D721Med (cell line): ENCODE measurements around the gene PLPP3.

Experiments
- DNase-seq: peaks from one replicate; pipeline ENCODE4 v3.0.0; 2011; ENCODE audit warnings: low spot score; ENCODE audit not compliant: insufficient read length
- FAIRE-seq: peaks from 2 replicates; lab custom pipeline; 2011; peaks lifted over from hg19 to GRCh38; lab: Jason Lieb, UNC
- TF ChIP-seq, protein P1 (sequence below): IDR thresholded peaks from 2 replicates; pipeline ENCODE4 v1.5.1; 2012; ENCODE audit warnings: mild to moderate bottlenecking, control low read depth; ENCODE audit not compliant: insufficient read depth; ENCODE audit errors: missing control alignments

PLPP3 gene

GRCh38 chr1:56444960-56445646, 134.3 kb downstream of the PLPP3 start:
- DNase-seq = no peak
- TF ChIP-seq, protein P1, sequence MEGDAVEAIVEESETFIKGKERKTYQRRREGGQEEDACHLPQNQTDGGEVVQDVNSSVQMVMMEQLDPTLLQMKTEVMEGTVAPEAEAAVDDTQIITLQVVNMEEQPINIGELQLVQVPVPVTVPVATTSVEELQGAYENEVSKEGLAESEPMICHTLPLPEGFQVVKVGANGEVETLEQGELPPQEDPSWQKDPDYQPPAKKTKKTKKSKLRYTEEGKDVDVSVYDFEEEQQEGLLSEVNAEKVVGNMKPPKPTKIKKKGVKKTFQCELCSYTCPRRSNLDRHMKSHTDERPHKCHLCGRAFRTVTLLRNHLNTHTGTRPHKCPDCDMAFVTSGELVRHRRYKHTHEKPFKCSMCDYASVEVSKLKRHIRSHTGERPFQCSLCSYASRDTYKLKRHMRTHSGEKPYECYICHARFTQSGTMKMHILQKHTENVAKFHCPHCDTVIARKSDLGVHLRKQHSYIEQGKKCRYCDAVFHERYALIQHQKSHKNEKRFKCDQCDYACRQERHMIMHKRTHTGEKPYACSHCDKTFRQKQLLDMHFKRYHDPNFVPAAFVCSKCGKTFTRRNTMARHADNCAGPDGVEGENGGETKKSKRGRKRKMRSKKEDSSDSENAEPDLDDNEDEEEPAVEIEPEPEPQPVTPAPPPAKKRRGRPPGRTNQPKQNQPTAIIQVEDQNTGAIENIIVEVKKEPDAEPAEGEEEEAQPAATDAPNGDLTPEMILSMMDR = no peak
- no peak for FAIRE-seq
